Measurements from ENCODE around the gene RASA3. TPM values are rescaled to one million over a fixed set of nuclear protein-coding genes. Genes with fewer than 3 reads are reported as not detected.

RASA3 gene
- total RNA-seq, 1 experiment from 2014 or later: 18.6 TPM

DNA sequence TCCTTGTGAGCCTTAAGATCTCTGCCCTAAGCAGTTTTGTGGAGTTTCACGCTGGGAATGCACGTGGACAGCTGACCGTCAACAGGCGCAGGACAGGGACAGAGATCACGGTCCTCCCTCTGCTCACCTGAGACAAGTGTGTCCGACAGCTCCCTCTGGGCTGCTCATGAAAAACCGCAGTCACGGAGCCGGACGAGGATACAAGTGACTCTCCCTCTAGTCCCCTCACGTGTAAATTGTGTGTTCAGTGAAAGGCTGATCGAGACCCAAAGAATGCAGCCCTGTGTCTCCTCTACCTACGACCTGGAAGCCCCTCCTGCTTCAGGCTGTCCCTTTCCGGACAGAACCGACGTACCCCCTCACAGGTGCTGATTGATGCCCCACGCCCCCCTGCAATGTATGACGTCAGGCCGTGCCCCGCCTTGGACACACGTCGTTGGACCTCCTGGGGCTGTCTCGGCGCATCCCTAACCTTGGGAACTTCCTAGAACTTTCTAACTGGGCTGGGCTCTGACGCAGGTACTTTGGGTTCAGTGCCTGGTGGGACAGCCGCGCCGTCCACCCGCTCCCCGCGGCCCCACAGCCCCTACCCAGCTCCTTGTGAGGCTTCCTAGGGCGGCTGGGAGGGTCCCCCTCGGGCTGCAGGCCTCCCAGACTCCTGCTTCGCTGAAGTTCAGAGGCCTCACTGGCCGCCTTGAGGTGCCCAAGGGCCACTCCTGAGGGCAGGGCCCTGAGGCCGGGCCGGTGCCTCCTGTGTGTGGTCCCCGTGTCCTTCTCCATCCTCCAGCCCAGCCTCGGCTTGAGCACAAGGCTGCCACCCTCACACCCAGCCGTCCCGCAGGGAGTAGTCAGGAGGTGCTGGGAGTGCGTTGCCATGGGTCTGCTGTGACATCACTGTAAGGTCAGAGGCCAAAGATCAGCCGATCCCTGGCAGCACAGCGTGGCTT, 158.9 kb downstream of the RASA3 start, which contains the start of gene C13orf46:
Gene C13orf46, minus strand, starts transcription at position 859 of the 947 bp plus-strand sequence. Its CDS starts 79 bp downstream, at position 780.
- Histone ChIP-seq H3K4me3 (replicated peaks in 1 of 2; ENCODE audit: low read depth in 1 of 2, low read length in 2 of 2) (no peak within 1 kb of the TSS), H2AFZ (ENCODE audit: low read depth, low read length, poor library complexity, severe bottlenecking) (no peak within 1 kb of the TSS), H3K27me3 (ENCODE audit: insufficient read depth, low read length) (no peaks in the 10 kb centered on the region), H3K9ac (ENCODE audit: low read length) (no peak within 1 kb of the TSS), H4K20me1 (ENCODE audit: insufficient read depth) (no peaks in the 10 kb centered on the region), H3K4me2 (ENCODE audit: low read length) (no peak within 1 kb of the TSS), H3K4me1 (ENCODE audit: control insufficient read depth in 1 of 2, insufficient read depth in 2 of 2, low read length in 2 of 2) (peaks cover 8 to 12% of the 10 kb centered on the region in 2 experiments; a peak in 3 of 4 replicates), H3K9me3 (ENCODE audit: control insufficient read depth in 1 of 2, insufficient read depth in 1 of 2, low read depth in 1 of 2, low read length in 2 of 2) (no peaks in the 10 kb centered on the region), H3K9me2 (ENCODE audit: insufficient read depth) (no peaks in the 10 kb centered on the region), H3K79me2 (ENCODE audit: insufficient read depth, low read length) (no peaks in the 10 kb centered on the region), H3K27ac (ENCODE audit: low read depth, low read length) (no peak within 1 kb of the TSS), H3K36me3 (ENCODE audit: control insufficient read depth in 1 of 2, insufficient read depth in 2 of 2, low read length in 2 of 2) (no peaks in the 10 kb centered on the region; a peak in 1 of 4 replicates)
- intact Hi-C loops (cut with micrococcal nuclease): no loop called here
- no TSS peak for BruUV-seq (replicated peaks)
- ChIA-PET POLR2A (no interaction called here), RAD21 (ENCODE audit: low non-redundant PET in 1 of 2, low total read pairs in 2 of 2, uncharacterized antibody in 2 of 2, unreplicated experiment in 2 of 2) (no interaction called here), CTCF (interaction anchor here (1.2 kb wide), 1 partner anchor 8 kb away, joined by 3 read pairs; no protein-coding TSS in a partner anchor)
- TF ChIP-seq EGR1 (IDR thresholded peaks at IDR 0.05; ENCODE audit: low read depth) (no peak), ZFX (IDR thresholded peaks at IDR 0.05) (no peak), SIN3A (IDR thresholded peaks at IDR 0.05; ENCODE audit: low read depth) (no peak)
- TF ChIP-seq, protein P1, sequence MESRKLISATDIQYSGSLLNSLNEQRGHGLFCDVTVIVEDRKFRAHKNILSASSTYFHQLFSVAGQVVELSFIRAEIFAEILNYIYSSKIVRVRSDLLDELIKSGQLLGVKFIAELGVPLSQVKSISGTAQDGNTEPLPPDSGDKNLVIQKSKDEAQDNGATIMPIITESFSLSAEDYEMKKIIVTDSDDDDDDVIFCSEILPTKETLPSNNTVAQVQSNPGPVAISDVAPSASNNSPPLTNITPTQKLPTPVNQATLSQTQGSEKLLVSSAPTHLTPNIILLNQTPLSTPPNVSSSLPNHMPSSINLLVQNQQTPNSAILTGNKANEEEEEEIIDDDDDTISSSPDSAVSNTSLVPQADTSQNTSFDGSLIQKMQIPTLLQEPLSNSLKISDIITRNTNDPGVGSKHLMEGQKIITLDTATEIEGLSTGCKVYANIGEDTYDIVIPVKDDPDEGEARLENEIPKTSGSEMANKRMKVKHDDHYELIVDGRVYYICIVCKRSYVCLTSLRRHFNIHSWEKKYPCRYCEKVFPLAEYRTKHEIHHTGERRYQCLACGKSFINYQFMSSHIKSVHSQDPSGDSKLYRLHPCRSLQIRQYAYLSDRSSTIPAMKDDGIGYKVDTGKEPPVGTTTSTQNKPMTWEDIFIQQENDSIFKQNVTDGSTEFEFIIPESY (IDR thresholded peaks at IDR 0.05; ENCODE audit: extremely low read depth, insufficient replicate concordance, low read length): no peak
- ATAC-seq (no peak), DNase-seq (ENCODE audit: low read depth, low spot score) (no peak)

Data from HCT116 (cell line).